ENCODE measurements around the gene NLRP1.

DNA sequence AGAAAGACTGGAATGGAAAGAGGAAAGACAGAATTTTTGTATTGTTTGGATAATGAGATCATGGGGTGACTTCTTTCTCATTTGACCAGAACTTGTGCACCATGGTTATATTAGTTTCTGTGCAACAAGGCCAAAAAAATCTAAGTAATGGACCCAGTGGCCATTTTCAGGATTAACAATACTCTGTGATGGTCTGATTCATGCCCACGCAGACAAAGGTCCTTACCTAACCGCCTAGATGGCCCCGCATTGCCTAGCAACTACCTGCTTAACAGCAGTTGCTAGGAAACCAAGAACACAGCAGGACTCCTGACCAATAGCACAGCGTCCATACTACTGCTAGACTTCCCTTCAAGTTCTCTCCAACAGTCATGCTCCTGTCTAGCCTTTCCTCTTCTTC is 75.5 kb downstream of the NLRP1 start:
- no peak for TF ChIP-seq CTCF (IDR thresholded peaks at IDR 0.05; ENCODE audit: low read depth, low read length)
- TF ChIP-seq EZH2phosphoT487 (IDR thresholded peaks at IDR 0.05; ENCODE audit: low read depth) = no peak

All from OCI-LY3 (cell line).